Measurements from ENCODE around the gene RNGTT.

The RNGTT gene

GRCh38 chr6:88584581-88585275 lies 378.7 kb downstream of the RNGTT start:
- no peak for DNase-seq

DNA sequence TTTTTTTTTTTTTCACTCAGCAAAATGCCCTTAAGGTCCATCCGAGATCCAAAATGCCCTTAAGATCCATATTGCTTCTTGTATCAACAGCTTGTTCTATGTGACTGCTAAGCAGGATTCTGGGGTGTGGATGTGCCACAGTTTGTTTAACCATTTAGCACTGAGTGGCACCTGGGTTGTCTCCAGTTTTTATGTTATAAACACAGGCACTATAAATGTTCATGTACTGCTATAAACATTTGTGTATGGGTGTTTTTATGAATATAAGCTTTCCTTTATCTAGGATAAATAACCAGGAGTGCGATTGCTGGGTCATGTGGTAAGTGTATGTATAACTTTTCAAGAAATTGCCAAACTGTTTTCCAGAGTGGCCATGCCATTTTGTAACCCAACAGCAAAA lies 386.0 kb downstream of the RNGTT start:
- no peak for DNase-seq

DNA sequence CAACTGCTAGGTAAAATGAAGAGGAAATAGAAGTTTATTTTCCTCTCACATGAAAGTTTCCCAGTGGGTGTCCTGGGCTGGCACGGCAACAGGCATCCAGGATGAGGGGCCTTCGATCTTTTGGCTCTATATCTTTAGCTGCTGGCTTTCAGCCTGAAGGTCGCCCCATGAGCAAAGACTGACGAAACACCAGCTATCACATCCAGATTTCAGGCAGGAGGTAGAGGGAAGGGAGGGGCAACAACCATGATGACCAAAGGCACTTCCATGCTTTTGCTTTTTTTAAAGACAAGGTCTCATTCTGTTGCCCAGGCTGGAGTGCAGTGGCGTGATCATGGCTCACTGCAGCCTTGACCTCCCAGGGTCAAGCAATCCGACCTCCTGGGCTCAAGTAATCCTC lies 387.9 kb downstream of the RNGTT start:
- no peak for DNase-seq

- DNase-seq: no peak
Observed at GRCh38 chr6:88574651-88575050, 388.8 kb downstream of the RNGTT start.

DNA sequence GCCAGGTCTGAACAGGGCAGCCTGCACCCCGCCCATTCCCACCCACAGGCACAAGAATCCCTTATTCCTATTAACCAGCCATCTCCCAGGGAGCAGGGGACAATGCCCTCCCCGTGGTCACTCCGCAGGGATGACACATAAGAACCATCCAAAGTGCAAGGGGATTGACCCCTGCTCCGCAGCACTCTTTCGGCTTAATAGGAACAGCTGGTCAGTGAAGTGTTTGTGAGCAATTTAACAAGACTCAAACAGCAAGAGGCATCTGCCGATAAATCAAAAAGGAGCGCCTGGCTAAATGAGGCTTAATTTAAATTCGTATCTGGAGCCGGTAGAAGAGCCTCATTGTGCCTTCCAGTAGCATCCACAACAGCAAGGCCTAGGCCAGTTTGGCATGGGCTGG lies 389.4 kb downstream of the RNGTT start:
- no peak for DNase-seq

- no peak for DNase-seq
Observed at GRCh38 chr6:88573561-88573960, 389.9 kb downstream of the RNGTT start.

GRCh38 chr6:88572449-88573139 lies 390.8 kb downstream of the RNGTT start:
- no peak for DNase-seq

DNA sequence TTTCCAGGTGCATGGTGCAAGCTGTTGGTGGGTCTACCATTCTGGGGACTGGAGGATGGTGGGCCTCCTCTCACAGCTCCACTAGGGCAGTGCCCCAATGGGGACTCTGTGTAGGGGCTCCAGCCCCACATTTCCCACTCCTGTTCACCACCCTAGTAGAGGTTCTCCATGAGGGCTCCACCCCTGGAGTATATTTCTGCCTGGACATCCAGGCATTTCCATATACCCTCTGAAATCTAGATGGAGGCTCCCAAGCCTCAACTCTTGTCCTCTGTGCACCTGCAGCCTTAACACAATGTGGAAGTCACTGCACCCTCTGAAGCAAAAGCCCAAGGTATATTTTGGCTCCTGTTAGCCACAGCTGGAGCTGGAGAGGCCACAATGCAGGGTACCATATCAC lies 393.5 kb downstream of the RNGTT start:
- no peak for DNase-seq

- DNase-seq: no peak
Observed at GRCh38 chr6:88567696-88568095, 395.7 kb downstream of the RNGTT start.

GRCh38 chr6:88566746-88567534 lies 396.5 kb downstream of the RNGTT start:
- no peak for DNase-seq

DNA sequence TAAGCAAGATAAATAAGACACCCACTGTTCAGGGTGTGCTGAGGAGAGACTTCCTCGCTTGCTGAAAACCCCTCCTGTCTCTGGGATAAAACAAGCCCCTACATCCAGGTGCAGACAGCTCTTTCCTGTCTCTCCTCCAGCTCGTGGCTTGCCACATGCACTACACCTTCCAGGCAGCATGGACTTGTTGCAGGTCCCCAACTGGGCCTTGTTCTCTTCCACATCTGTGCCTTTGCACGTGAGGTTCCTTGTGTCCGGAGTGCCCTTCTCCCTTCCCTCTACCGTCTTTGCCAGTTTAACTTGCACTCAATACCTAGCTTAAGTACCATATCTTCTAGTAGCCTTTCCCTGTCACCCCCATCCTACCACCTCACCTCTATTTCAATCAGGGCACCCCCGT lies 397.6 kb downstream of the RNGTT start:
- no peak for DNase-seq

DNA sequence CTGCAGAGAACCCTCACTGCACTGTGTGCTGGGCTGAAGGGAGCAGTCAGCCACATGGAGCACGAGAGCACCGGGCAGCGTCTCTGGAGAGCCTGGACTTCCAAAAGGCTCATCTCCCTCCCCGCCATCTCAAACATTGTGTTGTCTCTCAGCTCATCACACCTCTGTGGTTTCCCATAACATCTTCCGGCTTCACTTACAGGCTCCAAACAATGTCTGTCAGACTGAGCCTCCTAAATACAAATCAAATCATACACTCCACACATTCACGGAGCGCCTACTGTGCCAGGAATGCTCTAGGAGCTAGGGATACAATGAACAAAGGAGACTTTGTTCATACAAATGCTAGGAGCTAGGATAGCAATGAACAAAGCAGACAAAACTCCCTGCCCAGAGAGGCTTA lies 398.0 kb downstream of the RNGTT start:
- DNase-seq: no peak

DNA sequence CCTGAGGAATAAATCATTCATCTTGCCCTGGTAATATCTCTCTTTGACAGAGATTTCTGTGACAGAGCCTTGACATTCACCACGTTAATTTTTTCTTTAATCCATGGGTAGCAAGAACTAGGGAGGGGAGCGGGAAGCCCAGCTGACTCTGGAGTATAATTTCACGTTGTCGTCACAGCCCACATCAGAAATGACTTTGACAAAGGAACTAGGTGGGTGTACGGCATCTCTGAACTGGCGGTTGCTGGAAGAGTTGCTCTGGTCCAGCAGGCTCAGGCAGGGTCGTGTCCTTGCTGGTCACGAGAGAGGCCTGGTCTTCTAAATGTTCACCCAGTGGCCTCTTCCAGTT lies 400.2 kb downstream of the RNGTT start:
- DNase-seq: no peak

DNA sequence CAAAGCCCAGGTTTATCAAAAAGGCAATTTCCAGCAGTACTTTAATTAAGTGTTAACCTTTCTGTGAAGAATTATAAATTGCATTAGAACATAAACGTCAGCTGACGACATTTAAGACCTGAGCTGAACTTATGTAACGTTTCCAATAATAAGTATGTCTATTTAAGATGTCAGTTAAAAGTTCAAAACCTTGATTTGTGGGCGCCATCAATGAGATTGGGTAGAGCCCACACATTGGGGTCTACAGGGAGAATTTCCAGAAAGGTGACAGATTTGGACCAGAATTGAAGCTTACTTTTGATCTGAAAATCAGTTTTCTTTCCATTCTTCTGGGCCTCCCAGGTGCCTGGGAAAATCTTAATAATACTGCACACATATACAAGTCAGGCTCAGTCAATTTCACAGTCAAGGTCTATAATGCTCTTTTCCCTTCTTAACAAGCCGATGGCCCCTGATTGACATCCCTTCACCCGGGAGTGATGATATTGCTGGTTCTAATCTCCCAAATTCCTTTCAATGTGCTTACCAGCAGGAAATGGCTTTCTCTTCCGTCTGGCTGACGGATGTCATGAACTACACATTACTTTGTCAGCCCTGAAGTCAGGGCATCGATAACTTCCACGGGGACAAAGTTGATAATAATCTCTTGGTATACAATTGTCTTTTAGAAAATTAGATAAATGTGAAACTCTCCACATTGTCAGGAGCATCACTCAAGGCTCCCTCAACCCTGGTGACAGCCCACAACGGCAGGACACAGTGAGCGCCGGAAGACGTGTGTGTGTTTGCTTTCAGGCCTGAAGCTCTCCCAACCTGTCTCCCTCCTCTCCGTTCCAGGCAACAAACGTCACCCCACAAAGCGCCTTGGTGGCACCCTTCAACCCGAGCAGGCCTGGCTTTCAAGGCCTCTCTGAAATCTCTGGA lies 400.8 kb downstream of the RNGTT start:
- DNase-seq: no peak

DNA sequence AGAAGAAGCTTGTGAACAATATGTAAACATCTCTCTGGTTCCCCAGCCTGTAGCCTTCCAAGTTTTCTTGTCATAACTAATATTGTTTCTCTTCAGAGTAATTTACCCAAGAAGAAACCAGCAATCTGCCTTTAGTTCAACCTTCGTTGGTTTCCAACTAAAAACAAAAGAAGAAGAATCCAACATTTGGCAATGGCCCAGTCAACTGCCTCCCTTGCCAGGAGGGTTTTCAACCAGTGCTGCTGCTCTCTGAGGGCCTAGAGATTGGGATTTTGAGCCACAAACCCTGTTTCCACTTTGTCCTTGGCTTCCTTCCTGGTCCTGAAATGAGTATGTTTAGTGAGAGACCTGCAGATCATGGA lies 401.5 kb downstream of the RNGTT start:
- DNase-seq: no peak

DNA sequence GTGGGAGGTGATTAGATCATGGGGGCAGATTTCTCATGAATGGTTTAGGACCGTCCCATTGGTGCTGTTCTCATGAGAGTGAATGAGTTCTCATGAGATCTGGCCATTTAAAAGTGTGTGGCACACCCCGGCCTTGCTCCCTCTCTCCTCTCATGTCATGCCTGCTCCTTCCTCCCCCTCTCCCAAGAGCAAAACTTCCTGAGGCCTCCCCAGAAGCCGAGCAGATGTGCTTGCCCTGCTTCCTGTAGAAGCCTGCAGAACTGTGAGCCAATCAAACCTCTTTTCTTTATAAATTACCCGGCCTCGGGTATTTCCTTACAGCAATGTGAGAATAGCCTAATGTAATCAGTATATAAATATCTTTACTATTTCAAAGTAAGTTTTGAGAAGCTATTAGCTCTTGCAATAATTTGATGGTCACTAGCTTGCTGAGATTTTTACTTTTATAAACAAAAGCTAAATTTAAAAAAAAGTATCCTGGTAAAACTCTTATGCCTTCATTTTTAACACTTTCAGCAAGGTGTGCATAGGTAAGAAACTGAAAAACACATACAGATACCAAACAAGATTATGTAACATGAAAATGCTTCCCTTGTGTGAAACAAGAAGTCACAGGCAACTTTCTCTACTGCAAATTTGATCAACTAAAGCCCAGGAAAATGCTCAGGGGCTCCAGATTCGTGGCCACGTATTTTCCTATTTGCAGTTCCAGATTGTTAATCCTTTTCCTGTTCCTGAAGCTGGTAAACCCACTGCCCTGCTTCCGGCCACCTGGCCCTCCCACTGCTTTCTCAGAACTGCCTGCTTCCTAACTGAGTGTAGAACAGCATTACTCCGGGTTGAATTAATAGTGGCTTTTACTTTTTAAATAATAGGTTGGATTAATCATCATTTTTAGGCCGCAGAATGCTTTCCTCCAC lies 402.1 kb downstream of the RNGTT start:
- DNase-seq: no peak

Data from CD4-positive, alpha-beta T cell treated with Interleukin-17A for 1 hour (primary cell).